Psoas muscle (tissue), 8 donors: ENCODE data around the gene PCBD1. TPM values are rescaled to one million over a fixed set of nuclear protein-coding genes. Genes with fewer than 3 reads are reported as not detected.

Experiments
- ATAC-seq, 4 donors: fragments of 200-7000 bp; cut with Tn5 transposase; one replicate each; pipeline ENCODE4 v1.9.1; 2020; ENCODE audit warnings: moderate library complexity in 3 of 4, mild to moderate bottlenecking in 2 of 4
- DNase-seq, 2 donors: peaks; one replicate each; pipeline ENCODE4 v3.0.0-alpha.2; 2020
- H3K27ac ChIP-seq: fragments of 200-600 bp; one replicate; pipeline ENCODE4 v1.8.0; 2022
- H3K27me3 ChIP-seq, 3 donors: fragments of 200-600 bp in 1 of 3; one replicate each; pipeline versions ENCODE4 v1.6.1 to v1.8.0; 2013 to 2022; ENCODE audit warnings: low read length in 2 of 3, mild to moderate bottlenecking in 2 of 3, moderate library complexity in 1 of 3; ENCODE audit not compliant: insufficient read depth in 3 of 3
- H3K36me3 ChIP-seq, 2 donors: fragments of 200-600 bp in 1 of 2; one replicate each; pipeline versions ENCODE4 v1.6.1 to v1.8.0; 2013 to 2022; ENCODE audit warnings: low read depth in 1 of 2, mild to moderate bottlenecking in 1 of 2, moderate library complexity in 1 of 2; ENCODE audit not compliant: insufficient read depth in 1 of 2
- H3K4me1 ChIP-seq: fragments of 200-600 bp; one replicate; pipeline ENCODE4 v1.8.0; 2022
- H3K4me3 ChIP-seq: fragments of 200-600 bp; one replicate; pipeline ENCODE4 v1.8.0; 2022; ENCODE audit warnings: mild to moderate bottlenecking
- H3K9me3 ChIP-seq: fragments of 200-600 bp; one replicate; pipeline ENCODE4 v1.8.0; 2022
- CTCF ChIP-seq: fragments of 200-600 bp; IDR thresholded peaks from one replicate; pipeline ENCODE4 v1.8.0; 2022; ENCODE audit warnings: antibody characterized with exemption
- WGBS, 3 donors: extraction: QIAGEN DNeasy Blood & Tissue Kit; methylation state at CpG; one replicate each; pipeline versions ENCODE4 v1.1.6 to v1.1.7; 2013; 5-methylcytosine and 5-hydroxymethylcytosine counted together
- intact Hi-C, 2 donors: fragments of 100-400 bp; cut with DNase I; formaldehyde crosslinking; loops; one replicate each; pipeline versions ENCODE4 v1.11.0 to v1.14.2; 2022
- polyA plus RNA-seq, 3 donors: library from polyadenylated mRNA; stranded (reverse); fragments of 200-250 nt; gene quantifications; one replicate each; pipeline ENCODE4 v1.2.3, GENCODE V29; 2013
- total RNA-seq, 4 donors: library from RNA; stranded (reverse); fragmentation: NEBNext Ultra II Directional in 2 of 4; extraction: Animal tissue kit (Norgen Biotek cat#: 25700) in 2 of 4; gene quantifications; one replicate each; pipeline versions ENCODE4 v1.2.1 to v1.2.4, GENCODE V29; 2021 to 2023
- donor health status: healthy with polysubstance abuse.
- donor health status: DM: no; HTN: no; CAD: no; lungs with moderate emphysema.
- donor health status: Bipolar disorder and iron deficiency.
- donor health status: healthy.
- donor health status: DM: yes; HTN: yes; CAD: no.
- donor health status: DM: no; HTN: no; CAD: no.
- donor health status: DM: no; HTN: no; CAD: no.
- donor health status: DM: yes; HTN: yes; CAD: no.

PCBD1 gene
- total and polyA plus RNA-seq, 7 donors = 53.9 to 133 (median 78.3) TPM

GRCh38 chr10:70846795-70847194, 41.6 kb downstream of the PCBD1 start:
- H3K4me3 ChIP-seq = no peak overlapping the region
- no peaks in the 10 kb centered on the region for H3K9me3 ChIP-seq
- H3K27ac ChIP-seq = no peak overlapping the region
- TF ChIP-seq CTCF = no peak
- intact Hi-C loops = no loop called here
- ATAC-seq (no peak), DNase-seq (no peak)
- peaks cover 8 to 30% of the 10 kb centered on the region in 2 donors for H3K36me3 ChIP-seq
- WGBS, 3 donors = 67 to 80% (median 76%) methylated on average over 2 of the region's 2 CpGs
- peaks cover 10% of the 10 kb centered on the region for H3K4me1 ChIP-seq
- H3K27me3 ChIP-seq = no peaks in the 10 kb centered on the region

GRCh38 chr10:70845816-70846215, 42.5 kb downstream of the PCBD1 start:
- H3K27me3 ChIP-seq = no peaks in the 10 kb centered on the region
- peaks cover 10% of the 10 kb centered on the region for H3K4me1 ChIP-seq
- ATAC-seq (no peak), DNase-seq (no peak)
- no peaks in the 10 kb centered on the region for H3K9me3 ChIP-seq
- H3K27ac ChIP-seq = no peak overlapping the region
- H3K4me3 ChIP-seq = no peak overlapping the region
- intact Hi-C loops = no loop called here
- peaks cover 8 to 26% of the 10 kb centered on the region in 2 donors for H3K36me3 ChIP-seq
- 91 to 94% (median 94%) methylated on average over 1 of the region's 1 CpG for WGBS, 3 donors
- TF ChIP-seq CTCF = no peak

GRCh38 chr10:70845256-70845655, 43.1 kb downstream of the PCBD1 start:
- intact Hi-C loops = no loop called here
- DNase-seq (no peak), ATAC-seq (no peak)
- Histone ChIP-seq H3K9me3 (no peaks in the 10 kb centered on the region), H3K4me3 (no peak overlapping the region), H3K36me3 (peaks cover 8 to 26% of the 10 kb centered on the region in 2 donors), H3K4me1 (peaks cover 10% of the 10 kb centered on the region), H3K27me3 (no peaks in the 10 kb centered on the region), H3K27ac (no peak overlapping the region)
- TF ChIP-seq CTCF = no peak
- 89 to 96% (median 95%) methylated on average over 2 of the region's 2 CpGs for WGBS, 3 donors

GRCh38 chr10:70843776-70844489, 44.4 kb downstream of the PCBD1 start:
- Histone ChIP-seq H3K27me3 (no peaks in the 10 kb centered on the region), H3K4me3 (no peak overlapping the region), H3K36me3 (peaks cover 5 to 26% of the 10 kb centered on the region in 2 donors), H3K27ac (no peak overlapping the region), H3K4me1 (peaks cover 10% of the 10 kb centered on the region), H3K9me3 (no peaks in the 10 kb centered on the region)
- ATAC-seq = no peak
- no peak for TF ChIP-seq CTCF
- DNase-seq = no peak
- WGBS, 3 donors = 94 to 99% (median 94%) methylated on average over 2 of the region's 2 CpGs
- intact Hi-C loops = no loop called here

- H3K27me3 ChIP-seq = no peaks in the 10 kb centered on the region
- peaks cover 5 to 26% of the 10 kb centered on the region in 2 donors for H3K36me3 ChIP-seq
- peaks cover 10% of the 10 kb centered on the region for H3K4me1 ChIP-seq
- DNase-seq (no peak), ATAC-seq (no peak)
- no peak overlapping the region for H3K4me3 ChIP-seq
- WGBS, 3 donors = 90 to 100% (median 98%) methylated on average over 2 of the region's 2 CpGs
- intact Hi-C loops = no loop called here
- no peak for TF ChIP-seq CTCF
- no peak overlapping the region for H3K27ac ChIP-seq
- no peaks in the 10 kb centered on the region for H3K9me3 ChIP-seq
Observed at GRCh38 chr10:70843333-70843732, 45.0 kb downstream of the PCBD1 start.
